Measurements from ENCODE around the gene OXLD1.

DNA sequence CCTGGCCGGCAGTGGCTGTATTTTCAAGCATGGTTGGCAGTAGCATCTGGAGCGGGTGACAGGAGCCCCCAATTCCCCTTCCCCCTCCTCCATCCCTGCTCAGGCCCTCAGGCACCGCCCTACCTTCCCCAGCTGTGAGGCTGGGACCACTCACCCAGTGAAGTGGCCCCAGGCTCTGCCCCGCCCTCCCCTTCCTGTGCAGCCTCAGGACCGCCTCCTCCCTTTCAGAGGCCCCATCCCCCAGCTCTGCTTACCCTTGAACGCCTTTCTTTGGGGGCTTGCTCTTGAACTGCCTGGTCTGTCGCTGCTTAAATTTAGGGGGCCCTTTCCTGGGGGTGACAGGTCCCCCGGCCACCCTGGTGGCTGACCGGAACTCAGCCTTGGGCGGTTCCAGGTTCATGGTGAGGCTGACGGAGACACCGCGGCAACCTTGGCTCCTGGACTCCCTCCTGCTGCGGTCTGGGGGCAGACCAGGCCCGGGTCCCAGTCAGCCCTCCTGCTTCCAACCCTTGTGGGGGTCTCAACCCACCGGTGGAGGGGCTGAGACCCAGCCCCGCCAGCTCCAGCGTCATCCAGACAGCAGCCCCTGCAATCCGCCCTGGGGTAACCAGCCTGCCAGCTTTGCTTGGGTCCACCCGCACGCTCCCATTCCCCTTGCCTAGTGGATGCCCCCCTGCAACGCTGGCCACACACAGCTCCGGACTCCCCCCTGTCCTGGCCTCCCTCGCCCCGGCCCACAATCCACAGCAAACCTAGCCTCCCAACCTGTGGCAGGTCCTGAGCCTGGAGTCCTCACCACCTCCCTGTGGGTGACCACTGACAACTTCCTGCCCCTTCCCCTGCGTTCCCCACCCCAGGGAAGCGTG, 13.3 kb downstream of the OXLD1 start:
- TF ChIP-seq, protein P1, sequence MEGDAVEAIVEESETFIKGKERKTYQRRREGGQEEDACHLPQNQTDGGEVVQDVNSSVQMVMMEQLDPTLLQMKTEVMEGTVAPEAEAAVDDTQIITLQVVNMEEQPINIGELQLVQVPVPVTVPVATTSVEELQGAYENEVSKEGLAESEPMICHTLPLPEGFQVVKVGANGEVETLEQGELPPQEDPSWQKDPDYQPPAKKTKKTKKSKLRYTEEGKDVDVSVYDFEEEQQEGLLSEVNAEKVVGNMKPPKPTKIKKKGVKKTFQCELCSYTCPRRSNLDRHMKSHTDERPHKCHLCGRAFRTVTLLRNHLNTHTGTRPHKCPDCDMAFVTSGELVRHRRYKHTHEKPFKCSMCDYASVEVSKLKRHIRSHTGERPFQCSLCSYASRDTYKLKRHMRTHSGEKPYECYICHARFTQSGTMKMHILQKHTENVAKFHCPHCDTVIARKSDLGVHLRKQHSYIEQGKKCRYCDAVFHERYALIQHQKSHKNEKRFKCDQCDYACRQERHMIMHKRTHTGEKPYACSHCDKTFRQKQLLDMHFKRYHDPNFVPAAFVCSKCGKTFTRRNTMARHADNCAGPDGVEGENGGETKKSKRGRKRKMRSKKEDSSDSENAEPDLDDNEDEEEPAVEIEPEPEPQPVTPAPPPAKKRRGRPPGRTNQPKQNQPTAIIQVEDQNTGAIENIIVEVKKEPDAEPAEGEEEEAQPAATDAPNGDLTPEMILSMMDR (conservative IDR thresholded peaks at IDR 0.05) = no peak
- no peak for TF ChIP-seq EZH2 (IDR thresholded peaks at IDR 0.05; ENCODE audit: low read depth)

Data from PC-9 (cell line).